ENCODE data around the gene PDGFC.
A peak's percentile ranks its signal among the peaks of the same experiment; 100 is the strongest.
"Not testable (repeated sequence)": the region's sequence is repeated elsewhere in the genome, so short reads cannot be mapped to it uniquely, and the experiment has no call there.

Gene PDGFC

DNA sequence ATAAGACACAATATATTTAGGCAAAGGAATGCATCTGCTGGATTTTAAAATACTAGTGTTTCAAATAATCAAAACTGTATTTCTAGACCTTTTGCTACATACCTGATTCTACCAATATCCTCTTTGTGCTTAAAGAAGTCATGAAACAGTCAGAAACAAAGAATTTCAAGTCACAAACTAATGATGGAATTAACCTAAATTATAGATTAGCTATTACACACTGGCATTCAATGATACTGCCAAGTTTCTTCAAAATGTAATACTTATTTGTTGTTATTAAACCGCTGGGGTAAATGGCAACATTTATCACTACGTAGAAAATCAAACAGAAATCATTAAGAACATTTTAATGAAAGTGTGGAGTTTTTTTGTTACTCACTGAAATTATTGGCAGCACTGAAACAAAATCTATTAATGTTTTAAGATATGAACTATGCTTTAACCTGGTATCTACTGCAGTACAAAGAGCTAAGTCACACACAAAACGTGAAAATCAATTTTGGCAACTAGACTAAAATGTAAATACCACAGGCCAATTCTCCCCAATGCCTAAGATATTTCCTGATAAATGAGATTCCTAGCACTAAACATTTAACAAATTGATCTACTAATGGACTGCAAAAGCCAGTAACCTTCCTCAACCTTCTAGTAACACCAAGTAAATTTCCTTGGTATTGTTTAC is 19.4 kb downstream of the PDGFC start:
- DNase-seq (ENCODE audit: low spot score) (no peak), FAIRE-seq (peak; percentile 11)

DNA sequence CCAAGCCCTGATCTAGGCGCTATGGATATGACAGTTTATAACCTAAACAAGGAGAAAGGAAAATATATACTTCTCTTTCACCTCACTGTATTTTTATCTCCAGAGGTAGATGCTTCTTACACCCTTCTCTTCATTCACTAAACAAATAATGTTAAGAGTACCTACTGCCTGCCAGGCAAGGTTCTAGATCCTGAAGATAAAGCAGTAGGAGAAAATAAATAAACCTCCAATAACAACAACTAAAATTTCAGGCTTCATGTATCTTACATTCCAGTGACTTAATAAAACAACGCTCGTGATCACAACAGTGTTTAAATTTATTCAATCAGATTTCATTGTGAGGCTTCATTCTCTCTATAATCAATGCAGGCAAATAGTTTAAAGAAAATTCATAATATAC is 20.7 kb downstream of the PDGFC start:
- FAIRE-seq = no peak

DNA sequence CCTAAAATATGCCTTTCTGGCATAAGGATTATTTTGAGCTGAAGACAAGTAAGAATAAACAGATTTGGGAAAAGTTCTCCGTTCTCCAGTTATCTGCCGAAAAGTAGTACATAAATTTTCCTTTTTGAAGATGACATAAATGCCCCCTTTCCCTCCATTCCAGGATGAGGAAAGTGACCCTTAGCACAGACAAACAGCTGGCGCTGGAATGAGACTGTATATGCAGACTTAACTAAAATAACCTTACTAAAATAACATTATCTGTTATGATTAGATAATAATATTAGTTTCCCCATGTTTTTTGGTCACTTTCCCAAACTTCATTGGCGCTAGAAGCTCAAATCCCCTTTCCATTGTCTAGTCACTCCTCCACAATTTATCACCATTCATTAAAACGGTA is 21.5 kb downstream of the PDGFC start:
- FAIRE-seq = no peak
- no peak for DNase-seq (ENCODE audit: low spot score)

More for the DNA sequence above, 20.7 kb downstream of the PDGFC start:
- DNase-seq (ENCODE audit: low spot score) = no peak

DNA sequence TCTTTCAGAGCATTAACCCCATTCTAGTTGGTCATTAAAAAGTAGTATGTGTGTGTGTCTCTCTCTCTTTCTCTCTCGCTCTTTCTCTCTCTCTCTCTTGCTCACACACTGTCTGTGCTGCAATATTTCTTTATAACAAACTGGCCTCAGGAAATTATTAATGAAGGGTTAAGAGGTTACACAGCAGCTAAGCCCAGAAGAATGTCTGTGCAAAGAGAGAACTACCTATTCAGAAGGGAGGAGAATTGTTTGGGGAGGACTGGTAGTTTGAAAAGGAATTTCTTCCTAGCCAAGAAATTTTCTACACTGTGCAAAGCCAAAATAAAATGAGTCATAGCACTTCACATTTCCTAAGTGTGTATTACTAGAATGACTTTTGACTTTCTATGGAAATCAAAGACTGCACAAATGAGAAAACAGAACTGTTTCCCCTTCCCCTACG is 22.2 kb downstream of the PDGFC start:
- FAIRE-seq (peak; percentile 97), DNase-seq (ENCODE audit: low spot score) (peak; percentile 95)

DNA sequence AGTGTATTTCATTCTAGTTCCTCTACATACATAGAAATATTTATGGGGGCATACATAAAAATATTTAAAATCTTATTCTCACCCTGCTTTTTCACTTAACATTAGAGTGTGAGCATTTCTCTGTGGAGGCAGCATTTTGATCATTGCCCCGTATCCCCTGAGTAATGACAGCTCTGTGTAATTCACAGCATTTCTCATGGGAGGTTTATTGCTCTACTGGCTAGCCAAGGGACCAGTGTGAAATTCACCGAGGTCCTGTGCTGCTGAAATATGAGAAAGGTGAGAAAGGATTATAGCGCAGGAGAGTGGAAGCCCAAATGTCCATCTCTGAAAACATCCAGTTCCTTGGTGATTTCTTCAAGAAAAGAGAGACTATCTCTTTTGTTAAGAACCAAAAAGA is 22.9 kb downstream of the PDGFC start:
- DNase-seq (ENCODE audit: low spot score) = peak; percentile 37
- FAIRE-seq = peak; percentile 43

DNA sequence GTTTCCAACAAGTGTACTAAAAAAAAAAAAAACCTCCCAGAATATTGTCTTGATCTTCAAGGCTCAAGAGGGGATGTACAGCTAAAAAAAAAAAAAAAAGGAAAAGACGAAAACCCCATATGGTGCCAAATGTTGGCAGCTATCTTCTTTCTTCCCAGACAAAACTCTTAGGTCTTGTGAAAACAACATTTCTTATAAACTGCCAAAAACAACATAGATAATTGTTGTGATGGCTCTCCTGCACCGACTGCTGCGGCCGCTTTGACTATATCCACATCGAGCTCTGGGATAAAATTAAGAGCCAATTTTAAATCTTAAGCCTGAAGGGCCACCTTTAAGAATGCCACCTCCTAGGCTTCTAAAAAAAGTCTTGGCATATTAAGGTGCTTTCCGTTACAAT is 23.5 kb downstream of the PDGFC start:
- DNase-seq (ENCODE audit: low spot score) = no peak
- no peak for FAIRE-seq

DNA sequence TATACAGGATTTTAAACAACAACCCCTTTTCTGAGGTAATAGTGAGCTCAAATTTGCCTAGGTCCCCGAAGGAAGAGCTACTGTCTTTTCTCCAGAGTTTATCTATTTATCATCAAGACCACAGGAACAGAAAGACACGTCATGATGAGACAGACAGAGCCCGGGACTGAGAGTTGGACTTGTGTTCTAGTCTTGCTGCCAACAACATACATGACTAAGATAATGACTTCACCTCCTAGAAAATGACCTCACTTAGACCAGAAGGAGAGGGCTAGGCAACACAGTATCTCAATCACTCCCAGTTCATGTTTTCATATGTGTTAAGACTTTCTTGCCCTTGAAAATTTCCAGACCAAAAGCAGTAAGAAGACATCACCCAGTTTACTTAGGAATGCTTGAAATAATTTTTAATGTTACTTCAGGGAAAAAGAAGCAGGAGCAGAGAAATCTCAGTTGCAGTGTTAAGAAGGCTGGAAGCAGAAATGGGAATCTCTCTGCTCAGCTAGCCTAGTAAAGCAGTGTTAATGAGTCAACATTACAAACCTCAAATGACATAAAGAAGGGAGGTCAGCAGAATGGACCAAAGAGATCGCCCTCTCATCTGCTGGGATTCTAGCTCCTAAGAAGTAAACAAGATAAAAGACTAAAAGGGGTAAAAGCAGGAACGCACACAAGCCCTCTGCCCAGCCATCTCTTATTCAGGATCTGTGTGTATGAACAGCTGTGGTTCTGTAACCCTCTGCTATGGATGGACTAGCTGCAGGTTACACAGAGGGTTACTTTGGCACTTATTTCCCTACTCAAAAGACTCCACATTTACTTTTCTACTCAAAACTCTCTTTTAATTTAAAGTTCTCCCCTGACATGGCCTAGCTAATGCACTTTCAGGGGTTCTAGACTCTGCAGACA is 24.8 kb downstream of the PDGFC start:
- DNase-seq (ENCODE audit: low spot score) (peak; percentile 97), FAIRE-seq (peak; percentile 92)

DNA sequence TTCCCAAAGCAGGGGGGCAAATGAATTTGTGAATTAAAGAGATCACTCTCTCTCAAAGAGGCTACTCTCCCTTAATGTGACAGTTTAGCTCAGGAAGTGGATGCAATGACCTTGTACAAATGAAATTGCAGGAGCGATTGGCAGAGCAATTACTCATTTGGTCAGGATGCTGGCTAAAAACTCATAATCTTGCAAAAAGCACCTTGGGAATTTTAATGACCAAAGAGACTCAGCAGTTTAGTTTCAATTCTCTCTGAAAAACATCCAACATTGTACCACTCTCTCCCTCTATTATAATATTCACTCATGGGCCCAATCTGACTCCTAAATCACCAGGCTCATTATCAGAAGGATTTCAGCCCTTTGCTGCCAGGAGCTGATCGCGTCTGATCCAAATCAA is 26.1 kb downstream of the PDGFC start:
- FAIRE-seq = peak; percentile 50
- peak; percentile 60 for DNase-seq (ENCODE audit: low spot score)

DNA sequence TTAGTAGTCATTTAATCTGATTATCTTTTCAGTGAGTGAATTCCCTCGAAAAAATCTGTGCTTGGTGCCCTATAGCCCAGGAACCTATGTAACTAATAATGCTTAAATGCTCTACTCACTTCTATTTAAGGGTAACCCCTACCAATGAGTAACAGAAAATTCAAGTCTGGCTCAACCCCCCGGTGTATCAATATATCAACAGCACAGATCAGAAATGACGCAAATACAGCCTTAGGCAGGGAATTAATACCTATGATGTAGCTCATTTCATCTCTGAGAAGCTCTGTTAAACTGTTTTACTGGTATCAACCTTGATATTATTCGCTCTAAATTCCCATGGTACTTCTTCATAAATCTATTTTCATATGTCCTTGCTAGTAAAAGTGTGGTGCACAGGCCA is 28.6 kb downstream of the PDGFC start:
- no peak for FAIRE-seq
- DNase-seq (ENCODE audit: low spot score) = no peak

DNA sequence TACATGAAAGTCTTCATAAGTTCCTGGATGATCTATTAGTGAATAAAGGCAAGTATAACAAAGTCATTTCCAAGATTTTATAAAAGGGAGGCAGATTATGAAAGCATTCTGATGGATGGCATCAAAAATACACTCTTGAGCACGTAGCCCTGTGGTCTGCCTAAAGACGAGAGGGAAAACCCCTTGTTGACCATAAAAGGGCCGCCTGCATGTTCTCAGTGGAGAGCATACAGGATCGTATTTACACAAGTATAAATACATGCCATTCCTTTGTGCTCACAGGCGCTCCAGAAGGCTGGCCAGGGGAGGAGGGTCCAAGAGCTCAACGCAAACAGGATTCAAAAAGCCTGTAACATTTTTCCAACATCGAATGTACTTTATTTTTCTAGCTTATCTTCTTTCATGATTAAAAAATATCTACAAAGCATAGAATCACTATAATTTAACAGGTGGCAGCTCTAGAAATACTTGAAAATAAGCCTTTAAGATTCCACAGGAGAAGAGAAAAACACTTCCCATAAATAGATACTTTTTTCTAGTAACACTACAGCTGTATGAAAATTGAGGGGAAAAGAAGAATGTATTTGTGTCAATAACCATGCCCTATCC is 29.6 kb downstream of the PDGFC start:
- DNase-seq (ENCODE audit: low spot score) = peak; percentile 92
- FAIRE-seq = peak; percentile 87

DNA sequence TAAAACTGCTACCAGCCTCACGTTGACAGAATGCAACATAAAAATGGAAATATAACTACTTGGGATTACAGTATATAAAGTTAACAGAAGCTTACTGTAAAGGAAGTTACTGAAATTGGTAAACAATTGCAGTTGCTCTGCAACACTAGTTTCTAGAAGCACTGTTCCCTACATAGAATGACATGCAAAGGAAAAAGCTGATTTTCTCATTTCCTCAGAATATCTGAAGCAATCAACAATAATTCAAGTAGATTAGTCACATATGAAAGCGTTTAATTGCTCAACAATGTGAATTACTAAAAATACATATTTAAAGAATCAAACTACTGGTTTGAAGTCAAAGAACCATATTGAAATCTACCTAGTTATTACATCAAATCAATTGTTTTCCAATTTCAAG is 31.8 kb downstream of the PDGFC start:
- DNase-seq (ENCODE audit: low spot score) = no peak
- no peak for FAIRE-seq

DNA sequence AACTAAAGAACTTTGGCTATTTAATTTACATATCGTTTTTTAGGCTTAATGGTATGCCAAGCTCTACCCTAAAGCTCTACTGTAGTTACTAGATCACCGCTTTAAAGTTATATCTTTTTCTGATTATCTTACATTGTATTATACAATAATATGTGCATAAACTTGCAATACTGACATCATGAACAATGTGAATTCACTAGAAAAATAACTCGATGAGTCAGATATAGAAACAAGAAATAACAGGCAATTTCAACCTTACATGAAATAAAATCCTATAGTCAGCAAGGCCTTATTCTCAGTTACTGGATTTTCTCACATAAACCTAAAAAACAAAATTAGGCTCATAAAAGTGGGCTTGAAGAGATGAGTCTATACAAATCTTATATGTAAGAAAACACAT is 32.5 kb downstream of the PDGFC start:
- no peak for DNase-seq (ENCODE audit: low spot score)
- no peak for FAIRE-seq

DNA sequence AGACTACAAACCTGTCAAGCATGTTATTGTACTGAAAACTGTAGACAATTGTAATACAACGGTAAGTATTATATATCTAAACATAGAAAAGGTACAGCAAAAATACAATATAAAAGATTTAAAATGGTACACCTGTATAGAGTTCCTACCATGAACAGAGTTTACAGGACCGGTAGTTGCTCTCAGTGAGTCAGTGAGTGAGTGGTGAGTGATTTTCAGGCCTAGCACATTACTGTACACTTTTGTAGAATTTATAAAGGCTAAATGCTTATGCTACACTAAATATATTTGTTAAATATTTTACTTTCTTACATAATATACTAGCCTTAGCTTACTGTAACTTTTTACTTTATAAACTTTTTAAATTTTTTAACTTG is 37.4 kb downstream of the PDGFC start:
- no peak for FAIRE-seq
- DNase-seq (ENCODE audit: low spot score) = no peak

DNA sequence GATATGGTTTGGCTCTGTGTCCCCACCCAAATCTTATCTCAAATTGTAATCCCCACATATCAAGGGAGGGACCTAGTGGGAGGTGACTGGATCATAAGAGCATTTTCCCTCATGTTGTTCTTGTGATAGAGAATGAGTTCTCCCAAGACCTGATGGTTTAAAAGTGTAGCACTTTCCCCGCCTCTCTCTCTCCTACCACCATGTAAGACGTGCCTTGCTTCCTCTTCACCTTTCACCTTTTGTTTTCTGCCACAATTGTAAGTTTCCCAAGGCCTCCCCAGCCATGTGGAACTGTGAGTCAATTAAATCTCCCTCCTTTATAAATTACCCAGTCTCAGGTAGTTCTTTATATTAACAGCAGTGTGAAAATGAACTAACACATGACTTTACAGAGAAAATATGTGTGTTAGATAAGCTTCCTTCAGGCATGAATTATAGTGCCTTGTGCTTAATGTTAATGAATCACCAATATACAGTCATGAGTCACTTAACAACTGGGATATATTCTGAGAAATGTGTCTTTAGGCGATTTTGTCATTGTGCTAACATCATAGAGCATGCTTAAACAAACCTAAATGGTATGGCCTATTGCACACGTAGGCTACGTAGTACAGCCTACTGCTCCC is 37.9 kb downstream of the PDGFC start:
- DNase-seq (ENCODE audit: low spot score) (peak; percentile 98), FAIRE-seq (peak; percentile 97)

DNA sequence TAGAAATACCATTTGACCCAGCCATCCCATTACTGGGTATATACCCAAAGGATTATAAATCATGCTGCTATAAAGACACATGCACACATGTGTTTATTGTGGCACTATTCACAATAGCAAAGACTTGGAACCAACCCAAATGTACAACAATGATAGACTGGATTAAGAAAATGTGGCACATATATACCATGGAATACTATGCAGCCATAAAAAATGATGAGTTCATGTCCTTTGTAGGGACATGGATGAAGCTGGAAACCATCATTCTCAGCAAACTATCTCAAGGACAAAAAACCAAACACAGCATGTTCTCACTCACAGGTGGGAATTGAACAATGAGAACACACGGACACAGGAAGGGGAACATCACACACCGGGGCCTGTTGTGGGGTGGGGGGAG is 39.2 kb downstream of the PDGFC start:
- not testable (repeated sequence) for DNase-seq (ENCODE audit: low spot score); FAIRE-seq

DNA sequence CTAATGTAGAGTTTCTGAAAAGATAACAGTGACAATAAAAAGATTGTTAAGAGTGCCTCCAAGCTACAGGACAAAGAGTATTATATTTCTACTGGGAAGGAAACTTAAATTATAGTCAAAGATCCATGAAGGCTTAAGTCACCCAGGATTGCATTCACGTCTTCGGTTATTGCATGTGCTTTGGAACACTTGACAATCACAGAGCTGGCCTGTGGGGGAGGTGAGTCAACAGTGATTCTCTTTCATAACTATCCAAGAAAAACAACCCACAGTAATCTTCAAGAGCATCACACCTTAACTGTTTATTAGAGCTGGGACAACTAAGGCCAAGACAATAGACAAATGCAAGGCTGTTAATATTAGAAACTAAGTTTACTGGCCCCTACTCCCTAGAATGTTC is 40.3 kb downstream of the PDGFC start:
- FAIRE-seq (no peak), DNase-seq (ENCODE audit: low spot score) (peak; percentile 26)

DNA sequence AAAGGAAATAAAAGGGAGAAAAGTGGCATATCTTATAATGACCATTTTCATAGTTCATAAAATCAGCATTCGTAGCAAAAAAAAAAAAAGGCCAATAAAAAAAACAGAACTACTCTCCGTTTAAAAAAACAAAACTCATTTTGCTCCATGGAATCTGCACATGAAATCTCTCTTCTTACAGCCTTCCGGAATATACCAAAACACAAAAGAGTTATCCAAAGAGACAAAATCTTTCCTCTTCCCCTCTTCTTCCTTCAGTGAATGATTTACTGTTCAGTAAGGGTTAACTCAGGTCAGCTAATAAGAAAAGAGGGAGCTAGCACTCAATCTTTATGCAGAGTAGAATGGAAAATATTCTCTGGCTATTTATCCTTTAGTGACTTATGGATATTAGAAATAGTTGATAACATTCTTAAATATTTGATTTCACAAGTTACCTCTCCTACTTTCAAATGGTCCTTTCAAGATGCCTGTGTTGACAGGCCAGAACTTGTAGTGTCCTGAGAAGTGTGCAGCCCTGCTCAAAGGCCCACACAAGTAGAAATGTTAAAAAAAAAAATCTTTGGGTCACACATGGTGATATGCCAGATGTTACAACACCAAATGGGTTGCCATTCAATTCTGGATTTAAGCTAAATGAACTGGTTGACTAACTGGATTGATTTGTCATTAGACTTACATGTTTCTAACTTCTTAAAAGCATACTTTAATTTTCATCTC is 42.1 kb downstream of the PDGFC start:
- no peak for DNase-seq (ENCODE audit: low spot score)
- FAIRE-seq = no peak

DNA sequence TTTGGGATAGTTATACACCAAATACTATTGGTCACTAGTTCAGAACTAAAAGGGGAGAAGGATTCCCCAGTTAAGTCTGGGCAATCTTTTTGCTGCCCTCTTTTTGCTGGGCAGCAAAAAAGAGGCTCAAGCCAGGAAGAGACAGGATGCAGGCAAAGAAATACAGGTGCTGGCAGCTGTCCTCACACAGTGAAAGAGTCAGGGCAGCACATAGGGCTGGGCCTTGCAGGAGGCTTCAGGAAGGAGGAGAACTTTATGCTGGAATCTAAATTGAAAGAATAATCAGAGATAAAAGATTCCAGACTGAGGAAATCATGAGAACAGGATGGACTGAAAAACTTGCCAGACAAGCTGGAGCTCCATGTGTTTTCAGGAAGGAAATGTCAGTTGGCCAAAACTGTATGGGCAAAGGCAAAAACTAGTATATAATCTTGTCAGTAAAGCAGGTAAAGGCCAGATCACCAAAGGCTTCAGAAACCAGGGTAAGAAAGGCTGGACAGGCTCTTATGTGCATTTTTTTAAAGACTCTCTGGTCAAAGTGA is 46.8 kb downstream of the PDGFC start:
- DNase-seq (ENCODE audit: low spot score) (no peak), FAIRE-seq (no peak)

DNA sequence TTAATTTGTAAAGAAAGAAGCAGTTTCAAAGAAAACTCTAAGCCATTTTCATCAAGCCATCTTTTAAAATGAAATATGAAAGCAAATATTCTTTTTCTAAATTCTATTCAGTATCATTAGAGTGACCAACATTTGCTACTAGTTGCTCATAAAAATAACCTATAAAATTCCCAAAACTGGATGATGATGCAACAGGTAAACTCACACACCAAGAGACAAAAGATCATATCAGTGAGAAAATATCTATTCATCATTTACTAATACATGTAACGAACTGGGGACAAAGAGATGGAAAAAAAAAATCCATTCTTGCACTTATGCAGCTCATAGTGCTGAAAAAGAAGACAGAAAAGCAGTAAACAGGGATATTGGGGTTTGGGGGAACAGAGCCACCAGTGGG is 48.1 kb downstream of the PDGFC start:
- DNase-seq (ENCODE audit: low spot score) = no peak
- no peak for FAIRE-seq

DNA sequence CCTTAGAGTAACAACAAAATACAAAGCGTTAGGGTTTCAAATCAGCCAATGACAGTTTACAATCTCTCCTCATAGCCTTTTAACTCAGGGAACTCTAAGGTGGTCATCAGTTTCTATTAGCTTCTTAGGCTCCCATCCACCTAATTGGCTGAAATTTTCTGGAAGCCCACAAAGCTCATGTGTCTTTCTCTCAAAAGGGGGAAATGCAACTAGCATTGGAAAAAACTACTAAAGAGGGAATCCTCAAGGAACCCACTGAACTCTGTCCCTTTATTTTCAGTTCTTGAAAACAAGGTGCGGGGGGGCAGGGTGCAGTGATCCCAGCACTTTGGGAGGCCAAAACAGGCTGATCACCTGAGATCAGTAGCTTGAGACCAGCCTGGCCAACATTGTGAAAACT is 56.4 kb downstream of the PDGFC start:
- no peak for FAIRE-seq

DNA sequence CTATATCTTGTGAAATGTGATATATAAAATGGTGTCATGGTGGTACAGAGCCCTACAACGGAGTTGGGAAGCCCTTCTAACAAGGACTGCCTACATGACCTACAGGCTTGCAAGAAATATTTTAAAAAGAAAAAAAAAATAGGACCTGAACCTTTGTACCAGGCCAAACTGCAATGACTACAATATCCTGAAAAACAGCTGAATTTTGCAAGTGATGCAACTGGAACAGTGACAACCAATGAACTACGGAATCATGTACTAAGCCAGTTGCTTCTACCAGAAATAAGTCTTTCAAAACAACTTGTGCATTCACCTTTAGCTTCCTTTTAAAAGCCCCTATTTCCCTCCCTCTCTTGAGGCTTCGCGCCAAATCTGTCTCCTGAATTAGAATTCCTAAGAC is 58.4 kb downstream of the PDGFC start:
- no peak for DNase-seq (ENCODE audit: low spot score)
- no peak for FAIRE-seq

More for the DNA sequence above, 56.4 kb downstream of the PDGFC start:
- DNase-seq (ENCODE audit: low spot score) = no peak
